Stimulated activated CD8-positive, alpha-beta memory T cell treated with anti-CD3 and anti-CD28 coated beads, Interleukin-15, amount 100 ng/mL, for 1 hour (primary cell): ENCODE data around the gene ELOVL5.

ENCODE experiments used
- DNase-seq: peaks from one replicate; pipeline ENCODE4 v3.0.0-alpha.2; 2020; ENCODE audit warnings: low read depth

ELOVL5 gene

DNA sequence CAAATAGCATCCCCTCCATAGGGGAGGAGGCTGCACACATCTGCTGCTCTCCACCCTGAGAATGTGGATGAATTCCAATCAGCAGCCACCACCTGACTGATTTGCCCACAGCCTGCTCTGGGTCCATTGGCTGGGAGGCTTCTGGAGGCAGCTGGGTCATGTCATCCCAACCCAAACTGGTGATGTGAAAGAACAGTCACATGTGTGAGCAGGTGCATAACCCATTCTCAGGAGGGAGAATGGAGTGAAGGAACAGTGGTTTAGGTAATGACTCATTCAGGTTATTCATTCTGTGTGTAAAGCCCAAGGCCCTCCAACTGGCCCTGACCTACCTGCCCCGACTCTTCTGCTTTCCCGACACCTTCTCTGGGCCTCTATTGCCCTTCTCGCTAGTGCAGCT lies 109.2 kb downstream of the ELOVL5 start:
- no peak for DNase-seq

DNA sequence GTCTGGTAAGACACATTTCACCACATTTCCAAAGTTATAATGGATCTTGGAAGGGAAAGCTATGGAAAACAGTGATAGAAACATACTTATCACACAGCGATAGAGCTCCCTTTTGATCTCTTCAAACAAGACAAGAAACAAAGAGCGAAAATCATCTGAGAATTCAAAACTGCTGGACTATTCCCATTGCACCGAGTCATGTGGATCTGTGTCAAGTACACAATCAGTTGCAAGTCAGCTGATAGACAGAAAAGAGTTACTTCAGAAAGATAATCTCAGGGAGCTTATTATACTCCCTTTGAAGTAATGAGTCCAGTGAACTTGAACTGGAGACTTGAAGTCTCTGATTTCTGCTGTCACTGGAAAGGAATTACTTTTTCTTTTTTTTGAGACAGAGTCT lies 110.4 kb downstream of the ELOVL5 start:
- no peak for DNase-seq

DNA sequence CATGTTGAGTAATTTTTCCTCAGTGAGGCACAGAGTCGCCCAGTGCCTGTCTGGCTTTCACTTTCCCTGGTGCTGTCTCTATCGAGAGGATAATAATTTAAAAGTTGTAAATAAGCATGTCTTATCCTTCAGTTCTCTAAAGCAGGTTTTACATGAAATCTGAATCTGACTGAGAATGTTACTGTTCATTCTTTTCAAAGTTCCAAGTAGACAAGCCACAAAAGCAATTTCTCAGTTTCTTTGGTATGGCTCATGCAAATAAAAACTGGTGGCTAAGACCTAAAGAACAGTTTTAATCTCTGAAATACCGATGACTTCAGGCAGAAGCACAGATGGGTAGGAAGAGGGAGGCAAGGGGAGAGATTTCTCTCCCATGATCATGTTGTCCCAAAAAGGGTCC lies 112.5 kb downstream of the ELOVL5 start:
- no peak for DNase-seq

DNA sequence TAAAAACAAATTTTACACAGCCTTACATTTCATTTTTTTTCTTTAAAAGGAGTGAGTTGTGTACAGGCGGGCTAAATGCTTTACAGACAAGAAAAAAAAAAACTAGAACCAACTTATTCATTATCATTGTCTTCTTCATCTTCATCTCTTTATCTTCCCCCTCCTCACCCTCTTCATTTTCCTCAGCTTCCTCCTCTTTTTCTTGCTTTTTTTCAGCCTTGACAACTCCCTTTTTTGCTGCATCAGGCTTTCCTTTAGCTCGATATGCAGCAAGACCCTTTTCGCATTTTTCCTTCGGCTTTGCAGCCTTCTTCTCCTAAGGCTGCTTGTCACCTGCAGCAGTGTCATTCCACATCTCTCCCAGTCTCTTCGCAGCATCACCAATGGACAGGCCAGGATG lies 113.2 kb downstream of the ELOVL5 start:
- no peak for DNase-seq

DNA sequence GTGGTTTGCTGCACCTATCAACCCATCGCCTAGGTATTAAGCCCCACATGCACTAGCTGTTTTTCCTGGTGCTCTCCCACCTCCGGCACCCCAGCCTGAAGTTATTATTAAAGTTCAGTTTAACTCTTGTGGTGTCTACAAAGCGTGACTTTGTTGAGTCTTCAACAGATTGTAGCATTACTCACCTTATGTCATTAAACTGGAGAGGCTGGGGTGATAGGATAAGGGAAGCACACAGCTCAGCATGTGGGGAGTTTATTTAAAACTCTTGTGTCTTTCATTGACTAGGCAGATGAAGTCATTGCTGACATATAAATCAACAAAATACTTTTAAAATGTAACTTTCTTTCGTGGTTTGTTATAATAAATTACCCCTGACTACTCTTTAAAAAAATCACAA lies 115.4 kb downstream of the ELOVL5 start:
- DNase-seq = no peak

DNA sequence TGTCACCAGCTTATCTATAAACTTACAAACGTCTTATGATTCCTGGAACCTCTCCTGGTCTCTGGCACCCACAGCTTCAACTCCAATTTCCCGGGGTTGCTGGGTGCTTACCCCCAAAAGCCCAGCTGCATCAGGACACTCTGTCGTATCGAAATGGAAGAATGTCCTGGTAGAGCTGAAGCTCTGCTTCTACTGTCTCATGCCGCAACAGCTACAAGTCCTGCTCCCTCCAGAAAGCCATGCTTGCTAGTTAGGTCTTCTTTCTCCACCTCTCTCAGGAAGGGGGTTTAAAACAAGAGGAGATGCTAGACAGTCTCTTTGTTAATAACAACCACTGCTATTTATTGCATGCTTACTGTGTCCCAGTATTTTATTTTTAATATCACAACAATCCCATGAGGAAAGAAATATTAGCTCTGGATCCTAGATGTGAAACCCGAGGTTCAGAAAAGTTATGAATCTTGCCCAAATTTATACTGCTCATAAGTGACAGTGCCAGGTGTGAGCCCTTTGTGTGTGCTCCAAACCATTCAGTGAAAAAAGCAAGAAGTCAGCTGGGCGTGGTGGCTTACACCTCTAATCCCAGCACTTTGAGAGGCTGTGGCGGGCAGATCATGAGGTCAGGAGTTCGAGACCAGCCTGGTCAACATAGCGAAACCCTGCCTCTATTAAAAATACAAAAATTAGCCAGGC lies 117.8 kb downstream of the ELOVL5 start:
- DNase-seq = no peak

DNA sequence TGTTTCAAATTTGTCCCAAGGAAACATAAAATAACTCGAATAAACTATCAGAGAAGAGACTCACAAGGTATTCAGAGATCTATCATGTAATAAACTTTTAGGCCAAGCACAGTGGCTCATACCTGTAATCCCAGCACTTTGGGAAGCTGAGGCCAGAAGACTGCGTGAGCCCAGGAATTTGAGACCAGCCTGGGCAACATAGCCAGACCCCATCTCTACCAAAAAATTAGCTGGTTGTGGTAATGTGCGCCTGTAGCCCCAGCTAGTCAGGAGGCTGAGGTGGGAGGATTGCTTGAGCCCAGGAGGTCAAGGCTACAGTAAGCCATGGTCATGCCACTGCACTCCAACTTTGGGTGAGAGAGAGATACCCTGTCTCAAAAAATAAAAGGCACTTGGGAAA lies 120.9 kb downstream of the ELOVL5 start:
- DNase-seq = no peak

DNA sequence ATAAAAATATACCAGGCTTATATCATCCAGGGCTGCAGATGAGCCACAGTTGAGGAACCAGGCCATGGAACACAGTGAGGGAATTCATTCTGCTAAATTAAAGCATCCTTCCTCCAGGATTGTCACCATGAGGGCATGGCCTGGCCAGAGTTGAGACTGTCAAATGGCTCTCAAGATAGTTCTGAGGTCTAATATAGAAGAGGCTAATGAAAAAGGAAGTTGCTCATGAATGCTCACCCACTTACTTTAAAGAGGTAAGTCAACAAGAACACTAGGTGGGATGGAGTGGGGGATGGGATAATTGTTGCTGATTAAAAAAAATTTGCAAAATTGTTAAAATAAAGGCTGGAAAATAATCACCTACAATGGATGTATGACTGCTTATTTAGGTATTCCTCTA lies 128.1 kb downstream of the ELOVL5 start:
- no peak for DNase-seq
